Cerebellar nuclear complex (tissue), 1 donor: ENCODE data around the gene CNPY2.
"Not testable (repeated sequence)": the region's sequence is repeated elsewhere in the genome, so short reads cannot be mapped to it uniquely, and the experiment has no call there.

ENCODE experiments used
- DNase-seq, 2 experiments: peaks; one replicate each; lab custom pipeline; 2025; lab: John Stamatoyannopoulos, UW

CNPY2 gene

DNA sequence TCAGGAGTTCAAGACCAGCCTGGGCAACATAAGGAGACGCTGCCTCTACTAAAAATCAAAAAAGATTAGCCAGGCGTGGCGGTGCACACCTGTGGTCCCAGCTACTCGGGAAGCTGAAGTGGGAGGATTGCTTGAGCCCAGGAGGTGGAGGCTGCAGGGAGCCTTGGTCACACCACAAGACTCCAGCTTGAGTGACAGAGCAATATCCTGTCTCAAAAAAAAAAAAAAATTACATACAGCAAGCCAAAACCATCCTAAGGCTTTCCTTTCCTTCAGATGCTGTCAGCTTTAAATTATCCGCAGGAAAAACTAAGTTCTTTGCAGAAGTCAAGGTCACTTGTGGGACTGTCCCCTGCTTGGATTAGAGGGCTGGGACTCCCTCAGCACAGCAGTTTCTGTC is 17.0 kb downstream of the CNPY2 start:
- no peak for DNase-seq

DNA sequence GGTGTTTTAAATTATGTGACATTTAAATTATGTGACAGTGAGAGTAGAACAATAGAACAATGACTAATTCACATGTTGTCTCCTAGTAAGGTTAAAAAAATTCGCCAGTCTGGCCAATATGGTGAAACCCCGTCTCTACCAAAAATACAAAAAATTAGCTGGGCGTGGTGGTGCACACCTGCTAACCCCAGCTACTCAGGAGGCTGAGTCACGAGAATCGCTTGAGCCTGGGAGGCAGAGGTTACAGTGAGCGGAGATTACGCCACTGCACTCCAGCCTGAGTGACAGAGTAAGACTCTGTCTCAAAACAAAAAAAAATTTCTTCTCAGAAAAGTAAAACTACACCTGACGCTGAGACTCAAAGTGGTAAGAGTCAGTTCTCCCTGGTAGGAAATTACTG is 18.4 kb downstream of the CNPY2 start:
- DNase-seq, result no peak

DNA sequence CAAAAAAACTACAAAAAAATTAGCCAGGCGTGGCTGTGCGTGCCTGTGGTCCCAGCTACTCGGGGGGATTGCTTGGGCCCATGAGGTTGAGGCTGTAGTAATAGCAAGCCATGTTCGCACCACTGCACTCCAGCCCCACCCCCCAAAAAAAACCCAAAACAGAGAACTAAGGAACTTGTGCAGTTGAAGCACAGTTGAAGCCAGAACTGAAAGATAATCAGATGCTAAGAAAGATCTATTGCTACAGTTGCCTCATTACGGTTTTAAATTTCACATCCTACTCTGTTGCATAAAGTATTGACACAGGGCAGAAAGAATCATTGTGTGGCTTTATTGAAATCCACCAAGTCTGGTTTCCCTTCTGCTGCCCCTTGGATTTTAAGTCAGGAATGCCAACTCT is 19.5 kb downstream of the CNPY2 start:
- no peak for DNase-seq

GRCh38 chr12:56293795-56294194 is 22.0 kb downstream of the CNPY2 start:
- no peak for DNase-seq

- DNase-seq, result no peak
Measured at GRCh38 chr12:56288705-56289387, 26.9 kb downstream of the CNPY2 start.

DNA sequence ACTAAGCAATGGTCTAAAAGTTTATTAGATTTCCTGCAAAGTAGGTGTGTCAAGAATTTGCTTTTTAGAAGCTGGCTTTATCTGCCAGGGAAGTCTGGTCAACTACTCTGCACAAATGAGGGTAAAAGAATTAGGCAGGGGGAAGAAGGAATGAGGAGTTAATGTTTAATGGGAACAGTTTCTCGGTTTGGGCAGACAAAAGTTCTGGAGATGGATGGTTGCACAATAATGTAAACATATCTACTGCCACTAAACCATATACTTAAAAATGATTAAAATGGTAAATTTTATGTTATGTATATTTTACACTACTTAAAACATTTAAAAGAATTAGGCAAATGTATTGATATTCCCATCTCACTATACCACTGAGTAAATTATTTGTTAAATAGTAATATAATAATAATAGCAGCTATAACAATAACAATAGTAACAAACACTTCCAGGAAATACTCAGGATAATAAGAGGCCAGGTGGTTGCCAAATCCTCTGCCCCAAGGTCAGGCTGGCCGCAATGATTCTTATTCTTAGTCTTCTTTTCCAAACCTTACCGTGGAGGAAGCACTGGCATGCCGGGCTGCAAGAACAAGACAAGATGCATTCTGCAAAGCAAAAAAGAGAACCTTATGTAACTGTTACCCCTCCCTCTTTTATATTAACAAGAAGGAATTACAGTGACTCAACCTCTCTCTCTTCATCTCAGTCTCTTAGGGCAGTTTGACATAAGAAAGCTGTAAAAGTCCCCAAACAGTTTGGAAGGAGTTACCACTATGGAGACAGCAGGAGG is 29.6 kb downstream of the CNPY2 start:
- DNase-seq, result no peak

DNA sequence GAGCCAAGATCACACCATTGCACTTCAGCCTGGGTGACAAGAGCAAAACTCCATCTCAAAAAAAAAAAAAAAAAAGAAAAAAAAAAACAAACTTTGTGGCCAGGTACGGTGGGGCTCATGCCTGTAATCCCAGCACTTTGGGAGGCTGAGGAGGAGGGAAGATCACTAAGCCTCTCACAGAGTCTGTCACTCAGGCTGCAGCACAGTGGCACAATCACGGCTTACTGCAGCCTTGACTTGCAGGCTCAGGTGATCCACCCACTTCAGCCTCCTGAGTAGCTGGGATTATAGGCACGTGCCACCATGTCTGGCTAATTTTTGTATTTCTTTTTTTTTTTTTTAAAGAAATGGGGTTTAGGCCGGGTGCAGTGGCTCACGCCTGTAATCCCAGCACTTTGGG is 31.5 kb downstream of the CNPY2 start:
- DNase-seq, result not testable (repeated sequence)

DNA sequence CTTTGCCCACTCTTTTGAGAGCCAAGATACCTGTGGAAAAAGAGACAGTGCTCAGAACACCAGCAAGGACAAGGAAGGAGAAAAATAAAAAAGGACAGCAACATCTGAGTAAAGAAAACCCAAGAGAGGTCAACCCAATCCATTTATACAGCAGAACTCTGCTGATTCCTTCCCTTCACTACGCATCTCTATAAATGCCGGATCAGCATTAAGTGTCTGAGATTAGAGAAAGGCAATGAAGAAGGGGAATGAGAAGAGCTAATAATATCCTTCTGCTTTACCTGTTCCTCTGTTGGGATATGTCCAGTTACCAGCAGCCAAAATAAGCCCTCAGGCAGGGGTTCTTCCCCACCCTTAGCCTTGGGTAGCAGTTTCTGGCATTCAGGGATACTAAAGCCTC is 33.2 kb downstream of the CNPY2 start:
- no peak for DNase-seq

DNA sequence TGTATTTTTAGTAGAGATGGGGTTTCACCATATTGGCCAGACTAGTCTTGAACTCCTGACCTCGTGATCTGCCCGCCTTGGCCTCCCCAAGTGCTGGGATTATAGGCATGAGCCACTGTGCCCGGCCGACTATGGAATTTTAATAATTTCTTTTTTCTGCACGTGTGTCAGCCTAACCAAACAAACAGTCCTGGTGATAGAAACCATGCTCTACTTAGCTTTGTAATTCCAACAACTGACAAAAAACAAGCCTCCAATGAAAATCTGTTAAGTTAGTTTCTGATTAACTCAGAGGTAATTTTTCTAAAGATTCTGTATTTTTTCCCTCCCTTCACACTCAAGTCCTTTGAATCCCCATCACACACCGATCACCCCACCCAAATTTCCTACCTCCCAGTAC is 33.8 kb downstream of the CNPY2 start:
- DNase-seq, result no peak

DNA sequence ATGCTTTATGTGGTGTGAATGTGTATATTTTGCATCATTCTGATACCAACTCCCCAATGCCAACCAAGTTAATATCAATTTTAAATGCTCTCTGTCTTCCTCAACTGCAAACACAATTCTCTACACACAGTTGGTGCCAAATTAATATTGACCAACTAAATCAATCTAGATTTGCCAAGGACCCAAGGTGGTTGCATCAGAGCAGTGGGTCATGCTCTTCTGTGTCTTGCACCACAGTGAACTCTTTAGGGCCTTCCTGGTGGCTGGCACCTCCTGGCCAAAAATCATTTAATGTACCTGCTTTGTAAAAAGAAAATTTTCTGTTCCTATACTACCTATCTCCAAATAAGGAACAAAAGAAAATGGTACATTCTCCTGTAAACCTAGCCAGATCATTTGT is 34.9 kb downstream of the CNPY2 start:
- DNase-seq, result no peak

DNA sequence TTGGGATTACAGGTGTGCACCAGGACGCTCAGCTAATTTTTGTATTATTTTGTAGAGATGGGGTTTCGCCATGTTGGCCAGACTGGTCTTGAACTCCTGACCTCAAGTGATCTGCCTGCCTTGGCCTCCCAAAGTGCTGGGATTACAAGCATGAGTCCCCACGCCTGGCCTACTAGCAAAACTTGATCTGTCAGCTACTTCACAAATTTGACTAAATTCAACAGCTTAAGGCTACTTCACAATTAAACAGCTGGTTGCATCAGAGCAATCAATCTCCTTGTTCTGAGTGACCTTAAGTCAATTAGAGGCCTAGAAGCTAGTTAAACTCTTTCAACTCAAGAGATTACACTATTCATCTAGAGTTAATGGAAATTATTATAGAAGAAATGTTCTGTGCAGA is 36.9 kb downstream of the CNPY2 start:
- DNase-seq, result no peak

DNA sequence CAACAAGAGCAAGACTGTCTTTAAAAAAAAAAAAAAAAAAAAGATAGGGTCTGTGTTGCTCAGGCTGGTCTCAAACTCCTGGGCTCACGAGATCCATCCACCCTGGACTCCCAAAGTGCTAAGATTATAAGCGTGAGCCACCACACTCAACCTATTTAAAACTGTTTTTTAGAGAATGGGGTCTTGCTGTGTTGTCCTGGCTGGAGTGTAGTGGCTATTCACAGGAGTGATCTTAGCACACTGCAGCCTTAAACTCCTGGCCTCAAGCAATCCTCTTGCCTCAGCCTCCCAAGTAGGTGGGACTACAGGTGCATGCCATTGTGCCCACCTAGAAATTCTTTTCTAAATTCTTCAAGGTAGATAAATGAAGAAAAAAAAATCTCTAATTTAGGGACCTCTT is 41.5 kb downstream of the CNPY2 start:
- DNase-seq, result no peak

- DNase-seq, result not testable (repeated sequence)
Measured at GRCh38 chr12:56272468-56272867, 43.3 kb downstream of the CNPY2 start.

DNA sequence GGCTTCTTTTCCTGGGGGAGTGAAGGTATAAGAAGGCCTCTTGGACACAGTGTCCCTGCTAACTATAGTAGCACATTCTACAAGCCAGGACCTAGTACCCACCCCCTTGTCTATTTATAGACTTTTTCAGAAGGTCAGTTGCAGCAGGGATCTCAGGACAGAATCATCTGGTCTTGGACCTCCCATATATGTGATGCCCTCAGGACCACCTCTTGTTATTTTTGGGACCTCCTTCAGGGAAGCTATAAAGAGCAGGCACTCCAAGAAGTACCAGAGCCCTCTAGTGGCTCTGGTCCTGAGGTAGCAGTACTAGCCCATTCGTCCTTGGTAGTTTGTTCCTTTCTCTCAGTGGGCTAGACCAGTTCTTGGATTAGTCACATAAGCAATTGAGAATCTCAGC is 44.8 kb downstream of the CNPY2 start:
- no peak for DNase-seq

DNA sequence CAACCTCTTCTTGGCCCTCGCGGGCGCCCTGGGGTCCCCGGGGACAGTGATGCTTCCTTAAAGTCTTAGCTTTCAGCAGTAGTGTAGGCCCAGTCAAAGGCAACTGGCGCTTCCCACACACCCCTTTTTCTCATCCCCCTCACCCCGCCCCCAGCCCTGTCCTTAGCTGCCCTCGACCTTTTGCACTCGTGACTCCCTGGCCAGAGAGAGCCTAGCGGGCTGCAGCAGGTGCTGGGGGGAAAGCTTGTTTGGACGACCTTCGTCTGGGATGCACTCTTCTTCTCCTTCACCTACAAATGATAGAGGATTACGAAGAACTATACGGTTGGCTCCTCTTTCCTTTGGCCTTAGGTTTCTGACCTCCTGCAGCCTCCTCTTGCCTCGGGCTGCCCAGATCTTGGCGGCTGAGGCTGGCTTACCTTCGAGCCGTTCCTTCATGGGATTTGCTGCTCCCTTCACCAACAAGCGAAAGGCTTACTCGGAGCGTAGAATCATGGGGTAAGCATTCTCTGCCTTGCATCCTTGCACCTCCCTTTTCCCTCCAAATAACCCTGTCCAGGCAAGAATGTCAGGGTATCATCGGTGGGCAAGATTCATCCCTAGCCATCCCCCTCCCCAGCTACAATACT is 48.2 kb downstream of the CNPY2 start:
- DNase-seq, result no peak

DNA sequence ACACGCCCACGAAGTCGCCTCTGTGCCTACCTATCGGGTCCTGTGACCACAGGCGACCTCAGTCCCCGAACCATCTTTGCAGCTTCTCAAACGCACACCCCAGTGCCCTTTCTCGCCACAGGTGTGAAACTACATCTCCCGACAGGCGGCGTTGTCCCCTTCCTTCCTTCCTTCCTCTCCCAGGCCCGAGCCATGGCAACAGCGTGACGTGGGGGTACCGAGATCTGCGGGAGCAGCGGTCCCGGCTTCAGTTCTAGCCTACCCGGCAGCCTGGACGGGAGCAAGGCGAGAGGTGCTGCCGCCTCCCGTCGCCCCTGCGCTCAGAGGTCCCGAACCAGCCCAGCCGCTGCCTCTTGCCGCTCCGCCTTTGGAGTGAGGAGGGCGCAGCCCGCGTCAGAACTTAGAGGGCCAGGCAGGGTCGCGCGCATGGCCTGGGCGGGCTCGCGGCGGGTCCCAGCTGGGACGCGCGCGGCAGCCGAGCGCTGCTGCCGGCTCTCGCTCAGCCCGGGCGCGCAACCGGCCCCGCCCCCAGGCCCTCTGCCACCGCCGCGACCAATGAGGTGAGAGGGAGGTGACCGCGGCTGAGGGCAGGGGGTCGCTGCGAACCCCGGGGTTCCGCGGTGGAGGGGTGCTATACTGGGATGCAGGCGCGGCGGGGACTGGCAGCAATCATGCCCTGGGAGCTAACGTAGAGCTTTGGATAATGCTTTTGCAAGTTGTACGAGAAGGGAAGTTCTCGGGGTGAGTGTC is 48.9 kb downstream of the CNPY2 start, which contains the start of gene COQ10A:
TSS of gene COQ10A (plus strand) at position 250 of the 750 bp plus-strand sequence. CDS start at position 427, 177 bp downstream.
- peak; percentile 36 to 72 for DNase-seq

DNA sequence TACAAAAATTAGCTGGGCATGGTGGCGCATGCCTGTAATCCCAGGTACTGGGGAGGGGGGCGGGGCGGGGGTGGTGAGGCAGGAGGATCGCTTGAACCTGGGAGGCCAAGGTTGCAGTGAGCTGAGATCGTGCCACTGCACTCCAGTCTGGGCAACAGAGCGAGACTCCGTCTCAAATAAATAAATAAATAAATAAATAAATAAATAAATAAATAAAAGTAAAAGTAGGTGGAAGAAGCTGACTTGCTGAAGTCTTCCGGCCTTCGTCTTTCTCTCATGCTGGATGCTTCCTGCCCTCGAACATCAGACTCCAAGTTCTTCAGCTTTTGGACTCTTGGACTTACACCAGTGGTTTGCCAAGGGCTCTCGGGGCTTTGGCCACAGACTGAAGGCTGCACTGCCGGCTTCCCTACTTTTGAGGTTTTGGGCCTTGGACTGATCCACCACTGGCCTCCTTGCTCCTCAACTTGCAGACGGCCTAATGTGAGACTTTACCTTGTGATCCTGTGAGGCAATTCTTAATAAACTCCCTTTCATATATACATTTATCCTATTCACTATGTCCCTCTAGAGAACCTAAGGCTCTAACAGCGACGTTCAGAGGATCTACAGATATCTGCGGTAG is 49.6 kb downstream of the CNPY2 start:
- DNase-seq, result not testable (repeated sequence)

GRCh38 chr12:56262955-56263354 is 52.8 kb downstream of the CNPY2 start:
- not testable (repeated sequence) for DNase-seq

DNA sequence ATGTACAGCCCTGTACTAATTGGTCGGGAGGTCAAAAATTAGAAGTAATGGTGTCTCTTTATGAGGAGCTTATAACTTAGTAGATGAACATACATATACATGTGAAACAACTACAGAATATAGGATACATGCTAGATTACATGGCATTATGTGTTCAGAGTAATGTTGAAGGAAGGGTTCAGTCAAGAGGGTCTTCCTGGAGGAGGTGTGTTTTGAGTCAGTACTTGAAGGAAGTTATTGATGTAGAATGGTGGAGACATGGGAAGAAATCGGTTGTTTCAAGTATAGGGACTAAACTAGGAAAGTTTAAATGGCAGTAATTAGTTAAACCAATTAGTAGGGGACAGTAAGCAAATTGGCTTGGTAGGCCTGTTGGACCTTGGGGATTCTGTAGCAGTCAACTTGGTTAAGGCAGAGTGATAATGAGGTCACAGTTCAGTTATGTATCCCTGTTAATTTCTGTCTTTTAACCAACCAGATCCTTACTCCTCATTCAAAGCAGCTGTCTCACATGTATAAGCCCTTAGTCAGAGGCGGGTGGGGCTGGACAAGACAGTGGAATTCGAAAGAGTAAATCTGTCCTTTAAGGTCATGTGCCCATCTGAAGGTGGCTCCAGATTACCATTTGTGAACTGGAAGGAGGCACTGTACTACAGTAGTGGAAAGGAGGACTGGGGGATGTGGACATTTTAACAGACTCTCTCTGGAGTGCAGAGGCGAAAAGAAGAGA is 54.1 kb downstream of the CNPY2 start:
- no peak for DNase-seq

DNA sequence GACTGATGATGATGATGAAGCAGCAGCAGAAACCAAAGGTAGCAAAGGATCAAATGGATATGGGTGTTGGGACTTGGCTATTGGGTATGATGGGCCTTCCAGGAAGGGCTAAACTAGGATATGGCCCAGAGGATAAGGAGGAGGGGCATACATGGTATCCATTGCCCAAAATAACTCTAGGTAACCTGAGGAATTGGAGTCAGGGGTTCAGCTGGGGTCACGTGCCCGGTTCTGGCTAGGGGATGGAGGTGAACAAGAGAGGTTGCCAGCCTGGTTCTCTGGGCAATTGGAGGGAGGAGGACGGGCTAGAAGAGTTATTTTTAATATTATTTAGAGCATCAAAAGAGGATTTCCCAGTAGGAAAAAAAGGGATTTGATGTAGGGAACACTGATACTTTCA is 54.9 kb downstream of the CNPY2 start:
- DNase-seq, result no peak

- DNase-seq, result no peak
Measured at GRCh38 chr12:56260380-56260779, 55.4 kb downstream of the CNPY2 start.
